GM13977 (cell line): ENCODE measurements around the gene SCYGR2.

Experiments used
- DNase-seq: peaks from one replicate; pipeline ENCODE4 v3.0.0; 2012; ENCODE audit warnings: low spot score
- in situ Hi-C: fragments of 300-500 bp; cut with MboI; formaldehyde crosslinking; loops from one replicate; pipeline ENCODE4 v1.12.0; 2022; ENCODE audit warnings: low sequenced_read_pairs, low pct_unique_long_range_greater_than_20kb, mixed read lengths, inconsistent platforms; ENCODE audit not compliant: unreplicated experiment
- TF ChIP-seq, protein P1 (sequence below): IDR thresholded peaks from 2 replicates; pipeline ENCODE4 v1.5.1; 2012; ENCODE audit warnings: mild to moderate bottlenecking, control low read depth; ENCODE audit not compliant: insufficient read depth; ENCODE audit errors: extremely low read depth, missing control alignments

Gene SCYGR2

DNA sequence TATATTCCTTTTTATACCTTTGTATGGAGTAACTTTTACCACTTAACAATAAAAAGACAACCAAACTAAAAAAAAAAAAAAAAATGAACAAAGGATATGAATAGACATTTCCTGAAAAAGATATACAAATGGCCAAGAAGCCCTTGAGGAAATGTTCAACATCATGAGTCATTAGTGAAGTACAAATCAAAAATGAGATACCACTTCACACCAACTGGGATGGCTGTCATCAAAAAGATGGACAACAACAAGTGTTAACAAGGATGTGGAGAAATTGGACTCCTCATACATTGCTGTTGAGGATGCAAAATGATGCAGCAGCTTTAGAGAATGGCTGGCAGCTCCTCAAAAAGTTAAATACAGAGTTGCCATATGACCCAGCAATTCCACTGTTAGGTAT, 22.6 kb upstream of the SCYGR2 start:
- no peak for DNase-seq
- in situ Hi-C loops: no loop called here
- TF ChIP-seq, protein P1, sequence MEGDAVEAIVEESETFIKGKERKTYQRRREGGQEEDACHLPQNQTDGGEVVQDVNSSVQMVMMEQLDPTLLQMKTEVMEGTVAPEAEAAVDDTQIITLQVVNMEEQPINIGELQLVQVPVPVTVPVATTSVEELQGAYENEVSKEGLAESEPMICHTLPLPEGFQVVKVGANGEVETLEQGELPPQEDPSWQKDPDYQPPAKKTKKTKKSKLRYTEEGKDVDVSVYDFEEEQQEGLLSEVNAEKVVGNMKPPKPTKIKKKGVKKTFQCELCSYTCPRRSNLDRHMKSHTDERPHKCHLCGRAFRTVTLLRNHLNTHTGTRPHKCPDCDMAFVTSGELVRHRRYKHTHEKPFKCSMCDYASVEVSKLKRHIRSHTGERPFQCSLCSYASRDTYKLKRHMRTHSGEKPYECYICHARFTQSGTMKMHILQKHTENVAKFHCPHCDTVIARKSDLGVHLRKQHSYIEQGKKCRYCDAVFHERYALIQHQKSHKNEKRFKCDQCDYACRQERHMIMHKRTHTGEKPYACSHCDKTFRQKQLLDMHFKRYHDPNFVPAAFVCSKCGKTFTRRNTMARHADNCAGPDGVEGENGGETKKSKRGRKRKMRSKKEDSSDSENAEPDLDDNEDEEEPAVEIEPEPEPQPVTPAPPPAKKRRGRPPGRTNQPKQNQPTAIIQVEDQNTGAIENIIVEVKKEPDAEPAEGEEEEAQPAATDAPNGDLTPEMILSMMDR: no peak

DNA sequence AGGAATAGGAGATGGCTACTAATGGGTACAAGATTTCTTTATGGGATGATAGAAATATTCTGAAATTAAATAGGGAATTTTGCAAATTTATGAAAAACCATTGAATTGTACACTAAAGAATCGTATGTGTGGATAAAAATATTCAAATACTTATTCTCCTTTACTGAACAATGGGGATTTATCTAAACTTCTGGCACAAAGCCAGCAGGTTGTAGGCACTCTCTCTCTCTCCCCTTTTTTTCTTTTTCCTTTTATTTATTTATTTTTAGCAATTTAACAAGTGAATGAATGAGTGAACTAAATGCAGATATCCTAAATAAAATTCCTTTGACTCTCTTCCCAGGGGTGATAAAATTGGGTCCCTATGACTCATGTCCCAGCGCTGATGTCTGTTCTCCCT, 21.9 kb upstream of the SCYGR2 start:
- TF ChIP-seq, protein P1: no peak
- DNase-seq: no peak
- in situ Hi-C loops: no loop called here

DNA sequence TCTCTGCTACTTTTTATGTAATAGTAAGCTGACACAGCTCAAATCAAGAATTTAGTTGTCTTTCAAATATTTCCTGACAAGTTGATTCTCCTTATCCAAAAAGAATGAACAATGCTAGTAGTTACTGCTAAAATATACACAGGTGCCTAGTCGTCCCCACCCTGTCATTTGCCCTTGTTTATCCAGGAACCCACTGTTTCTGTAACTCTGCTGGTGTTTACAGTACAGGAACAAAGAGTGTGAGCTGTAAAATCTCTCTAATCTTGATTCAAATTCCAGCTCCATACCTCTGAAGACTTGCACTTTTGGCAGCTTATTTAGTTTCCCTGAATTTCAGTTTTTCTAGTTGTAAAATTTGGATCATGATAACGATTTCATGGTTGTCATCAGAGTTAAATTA, 21.1 kb upstream of the SCYGR2 start:
- no peak for DNase-seq
- in situ Hi-C loops: no loop called here
- TF ChIP-seq, protein P1: no peak

DNA sequence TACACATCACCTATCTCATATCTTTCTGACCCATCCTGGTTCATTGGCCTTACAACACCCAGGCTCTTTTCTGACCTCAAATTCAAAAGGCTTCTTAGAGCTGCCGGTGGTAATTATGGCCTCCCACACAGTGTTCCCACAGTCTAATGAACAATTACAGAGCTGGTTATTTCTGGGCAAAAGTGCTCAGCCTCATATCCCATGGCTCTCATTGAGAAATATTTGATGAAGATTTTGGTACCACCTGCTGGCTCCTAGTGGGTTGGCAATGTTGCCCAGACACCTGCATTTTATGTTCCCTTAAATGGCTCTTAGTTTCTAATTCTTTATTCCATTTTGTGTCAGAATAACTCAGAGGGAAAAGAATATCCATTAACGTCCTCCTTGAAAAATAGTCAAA, 20.1 kb upstream of the SCYGR2 start:
- DNase-seq: no peak
- TF ChIP-seq, protein P1: no peak
- in situ Hi-C loops: no loop called here

DNA sequence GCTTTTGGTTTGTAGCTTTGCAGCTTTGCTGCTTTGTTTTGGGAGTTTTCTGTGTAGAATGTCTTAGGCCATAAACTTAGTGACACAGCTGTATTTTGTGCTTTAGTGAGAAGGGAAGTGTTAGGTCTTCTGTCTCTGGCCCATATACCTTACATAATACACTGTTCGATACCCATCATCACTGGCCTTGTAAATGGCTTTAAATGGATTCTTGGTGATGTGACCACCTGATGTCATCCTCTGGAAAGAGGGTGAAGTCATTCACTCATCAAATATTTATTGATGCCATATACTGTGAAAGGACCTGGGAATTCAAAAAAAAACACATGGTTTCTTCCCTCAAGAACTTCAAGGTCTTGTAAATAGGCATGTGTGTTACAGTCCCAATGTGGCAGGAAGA, 18.9 kb upstream of the SCYGR2 start:
- DNase-seq: no peak
- TF ChIP-seq, protein P1: no peak
- in situ Hi-C loops: no loop called here

DNA sequence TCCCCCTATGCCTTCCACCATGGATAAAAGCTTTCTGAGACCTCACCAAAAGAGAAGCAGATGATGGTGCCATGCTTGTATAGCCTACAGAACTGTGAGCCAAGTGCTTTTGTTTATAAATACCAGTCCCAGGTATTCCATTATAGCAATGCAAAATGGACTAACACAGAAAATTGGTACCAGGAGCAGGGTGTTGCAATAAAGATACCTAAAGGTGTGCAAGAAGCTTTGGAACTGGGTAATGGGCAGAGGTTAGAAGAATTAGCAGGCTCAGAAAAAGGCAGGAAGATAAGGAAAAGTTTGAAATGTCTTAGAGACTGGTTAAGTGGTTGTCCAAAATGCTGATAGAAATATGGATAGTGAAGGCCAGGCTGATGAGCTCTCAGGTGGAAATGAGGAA, 16.3 kb upstream of the SCYGR2 start:
- in situ Hi-C loops: no loop called here
- DNase-seq: no peak
- TF ChIP-seq, protein P1: no peak
